KOPT-K1 (cell line): Measurements from ENCODE around the gene SAYSD1.

ENCODE experiments used
- H3K27ac ChIP-seq: fragments of 200-600 bp; sonication (generic); 2 replicates; pipeline ENCODE4 v1.5.1; 2016; ENCODE audit warnings: antibody characterized with exemption, mild to moderate bottlenecking, low read depth, low read length; ENCODE audit not compliant: poor library complexity, severe bottlenecking
- H3K36me3 ChIP-seq: fragments of 200-600 bp; sonication (generic); 2 replicates; pipeline ENCODE4 v1.5.1; 2017; ENCODE audit warnings: antibody characterized with exemption, mild to moderate bottlenecking, low read length, moderate library complexity; ENCODE audit not compliant: insufficient read depth
- H3K9me3 ChIP-seq: fragments of 200-600 bp; sonication (generic); 2 replicates; pipeline ENCODE4 v1.5.1; 2017; ENCODE audit warnings: antibody characterized with exemption, low read length, mild to moderate bottlenecking; ENCODE audit not compliant: insufficient read depth, poor library complexity, severe bottlenecking

SAYSD1 gene

GRCh38 chr6:39077882-39078594 lies 36.9 kb downstream of the SAYSD1 start:
- H3K36me3 ChIP-seq: no peaks in the 10 kb centered on the region
- no peak overlapping the region for H3K27ac ChIP-seq
- H3K9me3 ChIP-seq: no peaks in the 10 kb centered on the region

GRCh38 chr6:39076623-39077535 lies 38.1 kb downstream of the SAYSD1 start:
- Histone ChIP-seq H3K27ac (no peak overlapping the region), H3K36me3 (no peaks in the 10 kb centered on the region), H3K9me3 (no peaks in the 10 kb centered on the region)

GRCh38 chr6:39075807-39076622 lies 39.0 kb downstream of the SAYSD1 start:
- Histone ChIP-seq H3K36me3 (no peaks in the 10 kb centered on the region), H3K27ac (no peak overlapping the region), H3K9me3 (no peaks in the 10 kb centered on the region)

GRCh38 chr6:39075010-39075686 lies 39.8 kb downstream of the SAYSD1 start:
- Histone ChIP-seq H3K36me3 (no peaks in the 10 kb centered on the region), H3K27ac (no peak overlapping the region), H3K9me3 (no peaks in the 10 kb centered on the region)

GRCh38 chr6:39074486-39074885 lies 40.5 kb downstream of the SAYSD1 start:
- Histone ChIP-seq H3K27ac (no peak overlapping the region), H3K9me3 (no peaks in the 10 kb centered on the region), H3K36me3 (no peaks in the 10 kb centered on the region)

GRCh38 chr6:39073471-39074355 lies 41.3 kb downstream of the SAYSD1 start:
- H3K36me3 ChIP-seq: no peaks in the 10 kb centered on the region
- no peak overlapping the region for H3K27ac ChIP-seq
- H3K9me3 ChIP-seq: no peaks in the 10 kb centered on the region

- H3K9me3 ChIP-seq: no peaks in the 10 kb centered on the region
- H3K36me3 ChIP-seq: no peaks in the 10 kb centered on the region
- no peak overlapping the region for H3K27ac ChIP-seq
Observed at GRCh38 chr6:39072830-39073229, 42.2 kb downstream of the SAYSD1 start.

- no peaks in the 10 kb centered on the region for H3K36me3 ChIP-seq
- no peaks in the 10 kb centered on the region for H3K9me3 ChIP-seq
- H3K27ac ChIP-seq: no peak overlapping the region
Observed at GRCh38 chr6:39068391-39068790, 46.6 kb downstream of the SAYSD1 start.

- Histone ChIP-seq H3K36me3 (no peaks in the 10 kb centered on the region), H3K27ac (no peak overlapping the region), H3K9me3 (no peaks in the 10 kb centered on the region)
Observed at GRCh38 chr6:39065561-39065960, 49.4 kb downstream of the SAYSD1 start.

- no peaks in the 10 kb centered on the region for H3K9me3 ChIP-seq
- H3K27ac ChIP-seq: no peak overlapping the region
- H3K36me3 ChIP-seq: no peaks in the 10 kb centered on the region
Observed at GRCh38 chr6:39063526-39063925, 51.5 kb downstream of the SAYSD1 start.

GRCh38 chr6:39062014-39062740 lies 52.8 kb downstream of the SAYSD1 start:
- no peaks in the 10 kb centered on the region for H3K9me3 ChIP-seq
- no peaks in the 10 kb centered on the region for H3K36me3 ChIP-seq
- H3K27ac ChIP-seq: no peak overlapping the region

GRCh38 chr6:39061588-39061987 lies 53.4 kb downstream of the SAYSD1 start:
- Histone ChIP-seq H3K27ac (no peak overlapping the region), H3K9me3 (no peaks in the 10 kb centered on the region), H3K36me3 (no peaks in the 10 kb centered on the region)

GRCh38 chr6:39061182-39061581 lies 53.8 kb downstream of the SAYSD1 start:
- Histone ChIP-seq H3K36me3 (no peaks in the 10 kb centered on the region), H3K9me3 (no peaks in the 10 kb centered on the region), H3K27ac (no peak overlapping the region)
